Vagina (tissue), 2 donors: ENCODE results near the gene MPP2. TPM values are rescaled to one million over a fixed set of nuclear protein-coding genes. Genes with fewer than 3 reads are reported as not detected.
A peak's percentile ranks its signal among the peaks of the same experiment; 100 is the strongest.

Experiments
- DNase-seq, 2 donors: peaks; one replicate each; pipeline ENCODE4 v3.0.0-alpha.2; 2017; ENCODE audit errors: extremely low spot score in 2 of 2
- H3K27ac ChIP-seq: fragments of 200-600 bp; sonication (generic); one replicate; pipeline ENCODE4 v1.5.1; 2019
- H3K27me3 ChIP-seq: fragments of 200-600 bp; sonication (generic); one replicate; pipeline ENCODE4 v1.5.1; 2019
- H3K36me3 ChIP-seq, 2 donors: fragments of 200-600 bp; sonication (generic); one replicate each; pipeline ENCODE4 v1.5.1; 2017 to 2019
- H3K4me1 ChIP-seq: fragments of 200-600 bp; sonication (generic); one replicate; pipeline ENCODE4 v1.5.1; 2019
- H3K4me3 ChIP-seq, 2 donors: fragments of 200-600 bp; sonication (generic); 1 replicate in 1 of 2; 2 replicates in 1 of 2; pipeline ENCODE4 v1.5.1; 2016 to 2019
- H3K9me3 ChIP-seq: fragments of 200-600 bp; sonication (generic); one replicate; pipeline ENCODE4 v1.5.1; 2019
- POLR2A ChIP-seq, 2 donors: fragments of 450-650 bp; IDR thresholded peaks; one replicate each; pipeline ENCODE4 v1.6.1; 2017; ENCODE audit warnings: antibody characterized with exemption in 2 of 2, mild to moderate bottlenecking in 2 of 2, moderate library complexity in 2 of 2
- POLR2AphosphoS5 ChIP-seq, 2 donors: sonication (generic); formaldehyde crosslinking; IDR thresholded peaks; one replicate each; pipeline ENCODE4 v1.9.0; 2017; ENCODE audit warnings: antibody characterized with exemption in 2 of 2, mild to moderate bottlenecking in 2 of 2, low read depth in 1 of 2; ENCODE audit not compliant: insufficient read depth in 1 of 2
- intact Hi-C: fragments of 100-400 bp; cut with DNase I; formaldehyde crosslinking; loops from one replicate; pipeline ENCODE4 v1.15.1; 2023
- total RNA-seq: library from RNA; depleted of rRNA; stranded (reverse); fragments of >200 nt; gene quantifications from one replicate; pipeline ENCODE4 v1.2.3, GENCODE V29; 2016
- TF ChIP-seq, protein P1 (sequence below), 3 experiments: fragments of 450-650 bp in 2 of 3; fragments of 200-600 bp in 1 of 3; sonication (generic) in 1 of 3; IDR thresholded peaks; one replicate each; pipeline ENCODE4 v1.5.1; 2017 to 2019; ENCODE audit warnings: antibody characterized with exemption in 3 of 3, mild to moderate bottlenecking in 2 of 3, moderate library complexity in 2 of 3

The MPP2 gene
- total RNA-seq, 1 donor from 2014 or later, result 7.6 TPM

DNA sequence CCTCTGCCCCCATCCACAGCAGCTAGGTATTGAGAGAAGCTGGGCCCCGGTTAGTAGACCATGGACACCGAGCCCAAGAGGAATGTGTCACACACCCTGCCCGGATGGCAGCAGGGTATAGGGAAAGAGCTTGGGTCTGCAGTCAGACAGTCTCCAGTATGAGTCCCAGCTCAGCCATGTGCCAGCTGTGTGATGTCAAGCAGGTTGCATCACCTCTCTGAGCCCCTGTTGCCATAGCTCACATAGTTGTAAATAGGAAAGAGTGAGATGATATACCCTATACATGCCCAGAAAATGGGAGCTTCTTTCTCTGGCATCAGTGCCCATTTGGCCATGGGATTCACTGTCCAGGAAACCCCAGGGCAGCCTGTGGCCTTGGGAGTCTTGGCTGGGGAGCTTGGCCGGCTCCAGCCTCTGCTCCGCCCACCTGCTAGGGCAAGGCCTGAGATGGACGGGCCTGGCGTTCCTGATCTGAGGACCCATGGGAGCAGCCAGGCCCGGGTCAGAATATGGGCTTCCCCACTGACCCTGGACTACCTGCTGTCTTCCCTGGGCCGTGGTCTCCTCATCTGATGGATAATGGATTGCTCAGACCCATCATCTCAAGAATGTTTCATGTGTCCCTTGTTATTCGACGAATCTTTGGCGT, 47.1 kb downstream of the MPP2 start:
- DNase-seq, result no peak
- intact Hi-C loops, result no loop called here
- peaks cover 17% of the 10 kb centered on the region for H3K4me1 ChIP-seq
- H3K36me3 ChIP-seq, result no peaks in the 10 kb centered on the region
- H3K9me3 ChIP-seq, result no peaks in the 10 kb centered on the region
- H3K27ac ChIP-seq, result peak overlapping the region; percentile 18
- H3K4me3 ChIP-seq, result no peak overlapping the region
- TF ChIP-seq, protein P1, sequence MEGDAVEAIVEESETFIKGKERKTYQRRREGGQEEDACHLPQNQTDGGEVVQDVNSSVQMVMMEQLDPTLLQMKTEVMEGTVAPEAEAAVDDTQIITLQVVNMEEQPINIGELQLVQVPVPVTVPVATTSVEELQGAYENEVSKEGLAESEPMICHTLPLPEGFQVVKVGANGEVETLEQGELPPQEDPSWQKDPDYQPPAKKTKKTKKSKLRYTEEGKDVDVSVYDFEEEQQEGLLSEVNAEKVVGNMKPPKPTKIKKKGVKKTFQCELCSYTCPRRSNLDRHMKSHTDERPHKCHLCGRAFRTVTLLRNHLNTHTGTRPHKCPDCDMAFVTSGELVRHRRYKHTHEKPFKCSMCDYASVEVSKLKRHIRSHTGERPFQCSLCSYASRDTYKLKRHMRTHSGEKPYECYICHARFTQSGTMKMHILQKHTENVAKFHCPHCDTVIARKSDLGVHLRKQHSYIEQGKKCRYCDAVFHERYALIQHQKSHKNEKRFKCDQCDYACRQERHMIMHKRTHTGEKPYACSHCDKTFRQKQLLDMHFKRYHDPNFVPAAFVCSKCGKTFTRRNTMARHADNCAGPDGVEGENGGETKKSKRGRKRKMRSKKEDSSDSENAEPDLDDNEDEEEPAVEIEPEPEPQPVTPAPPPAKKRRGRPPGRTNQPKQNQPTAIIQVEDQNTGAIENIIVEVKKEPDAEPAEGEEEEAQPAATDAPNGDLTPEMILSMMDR (IDR thresholded peaks at IDR 0.05), result no peak
- TF ChIP-seq POLR2A (IDR thresholded peaks at IDR 0.05) (no peak), POLR2AphosphoS5 (IDR thresholded peaks at IDR 0.05; ENCODE audit: insufficient read depth in 1 of 2, low read depth in 1 of 2) (no peak)
- H3K27me3 ChIP-seq, result no peaks in the 10 kb centered on the region

DNA sequence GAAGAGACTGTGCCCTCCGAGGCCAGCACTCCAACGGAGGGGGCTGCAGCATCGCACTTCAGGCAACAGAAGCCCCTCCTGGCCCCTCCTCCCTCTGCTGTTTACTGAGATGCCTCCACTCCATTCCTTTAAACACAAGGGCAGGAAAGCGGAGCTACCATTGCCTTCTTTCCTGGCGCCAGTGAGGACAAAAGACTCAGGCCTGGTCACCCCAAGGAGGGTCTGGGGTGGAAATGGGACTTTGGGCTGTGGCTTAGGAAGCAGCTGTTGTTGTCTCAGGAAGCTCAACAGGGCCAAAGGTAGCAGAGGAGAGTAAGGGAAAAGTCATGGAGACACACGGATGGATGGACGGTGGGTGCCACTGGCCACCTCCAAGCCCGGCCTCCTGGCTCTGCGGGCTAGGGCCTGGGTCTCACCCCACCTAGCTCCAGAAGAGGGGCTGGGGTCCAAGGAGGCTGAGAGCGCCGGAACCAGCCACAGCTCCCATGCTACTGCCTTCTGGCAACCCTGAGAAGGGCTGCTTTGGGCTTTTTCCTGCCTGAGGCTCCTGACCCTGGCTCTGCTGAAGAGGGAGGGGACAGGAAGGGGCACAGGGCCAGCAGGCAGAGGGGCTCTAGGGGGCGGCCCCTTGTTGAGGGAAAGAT, 49.3 kb downstream of the MPP2 start:
- intact Hi-C loops, result no loop called here
- TF ChIP-seq POLR2A (IDR thresholded peaks at IDR 0.05), result no peak
- TF ChIP-seq, protein P1 (IDR thresholded peaks at IDR 0.05), result no peak
- no peak for TF ChIP-seq POLR2AphosphoS5 (IDR thresholded peaks at IDR 0.05; ENCODE audit: insufficient read depth in 1 of 2, low read depth in 1 of 2)

DNA sequence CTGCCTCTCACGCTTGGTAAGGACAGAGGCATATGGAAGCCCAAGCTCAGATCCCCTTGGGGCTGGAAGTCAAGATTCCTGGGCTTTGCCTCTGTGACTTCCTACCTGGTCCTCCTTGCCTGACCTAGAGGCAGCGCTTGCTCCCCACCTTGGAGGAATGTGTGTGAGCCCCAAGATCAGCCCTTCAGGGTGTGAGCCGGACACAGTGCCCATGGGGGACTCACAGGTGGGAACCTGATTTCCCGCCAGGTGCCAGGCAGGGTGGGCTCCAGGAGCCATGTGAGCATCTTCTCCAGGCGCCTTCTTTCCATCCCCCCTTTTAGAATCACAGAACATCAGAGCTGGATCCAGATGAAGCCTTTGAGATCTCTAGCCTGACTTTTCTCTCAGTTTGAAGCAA, 50.2 kb downstream of the MPP2 start:
- Histone ChIP-seq H3K27ac (no peak overlapping the region), H3K27me3 (no peaks in the 10 kb centered on the region), H3K36me3 (no peaks in the 10 kb centered on the region), H3K4me3 (no peak overlapping the region), H3K9me3 (no peaks in the 10 kb centered on the region), H3K4me1 (peaks cover 17% of the 10 kb centered on the region)
- DNase-seq, result no peak
- intact Hi-C loops, result no loop called here
- TF ChIP-seq, protein P1 (IDR thresholded peaks at IDR 0.05), result no peak
- TF ChIP-seq POLR2A (IDR thresholded peaks at IDR 0.05), result no peak

More for the DNA sequence above, 49.3 kb downstream of the MPP2 start:
- H3K27ac ChIP-seq, result no peak overlapping the region
- H3K4me1 ChIP-seq, result peaks cover 17% of the 10 kb centered on the region
- H3K27me3 ChIP-seq, result no peaks in the 10 kb centered on the region
- no peak overlapping the region for H3K4me3 ChIP-seq
- no peaks in the 10 kb centered on the region for H3K9me3 ChIP-seq
- DNase-seq, result no peak
- H3K36me3 ChIP-seq, result no peaks in the 10 kb centered on the region

DNA sequence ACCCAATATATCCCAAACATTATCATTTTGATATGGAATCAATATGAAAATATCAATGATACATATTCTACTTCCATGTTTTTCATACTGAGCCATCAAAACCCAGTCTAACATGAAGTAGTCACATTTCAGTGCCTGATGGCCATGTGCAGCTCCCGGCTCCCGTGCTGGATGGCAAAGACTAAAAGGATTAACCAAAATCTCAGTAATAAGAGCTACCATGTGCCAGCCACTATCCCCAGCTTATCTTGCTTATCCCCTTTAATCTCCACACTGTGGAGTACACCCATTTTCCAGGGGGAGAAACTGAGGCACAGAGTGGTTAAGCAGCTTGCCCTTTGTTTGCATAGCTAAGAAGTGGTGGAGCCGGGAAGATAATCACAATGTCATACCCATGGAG, 51.2 kb downstream of the MPP2 start:
- DNase-seq, result no peak
- Histone ChIP-seq H3K4me1 (peaks cover 11% of the 10 kb centered on the region), H3K36me3 (no peaks in the 10 kb centered on the region), H3K27me3 (no peaks in the 10 kb centered on the region), H3K9me3 (no peaks in the 10 kb centered on the region), H3K4me3 (no peak overlapping the region), H3K27ac (no peak overlapping the region)
- TF ChIP-seq POLR2AphosphoS5 (IDR thresholded peaks at IDR 0.05; ENCODE audit: insufficient read depth in 1 of 2, low read depth in 1 of 2) (no peak), POLR2A (IDR thresholded peaks at IDR 0.05) (no peak)
- intact Hi-C loops, result no loop called here

DNA sequence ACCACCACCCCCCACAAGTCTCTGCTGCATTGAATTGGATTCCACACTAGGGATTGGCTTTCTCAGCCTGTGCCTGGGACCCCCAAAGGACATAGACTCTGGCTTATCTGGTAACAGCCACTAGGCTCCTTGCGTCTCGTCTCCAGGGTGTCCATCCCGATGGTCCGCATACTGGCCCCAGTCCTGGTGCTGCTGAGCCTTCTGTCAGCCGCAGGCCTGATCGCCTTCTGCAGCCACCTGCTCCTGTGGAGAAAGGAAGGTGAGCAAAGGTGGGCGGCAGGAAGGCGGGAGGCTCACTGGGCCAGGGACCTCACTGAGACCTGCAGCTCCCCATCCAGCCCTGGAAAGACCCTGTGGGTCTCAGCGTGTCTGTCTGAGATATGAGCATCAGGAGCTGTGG, 52.3 kb downstream of the MPP2 start:
- no peak for TF ChIP-seq POLR2AphosphoS5 (IDR thresholded peaks at IDR 0.05; ENCODE audit: insufficient read depth in 1 of 2, low read depth in 1 of 2)
- Histone ChIP-seq H3K27ac (no peak overlapping the region), H3K4me3 (no peak overlapping the region), H3K4me1 (peaks cover under 1% of the 10 kb centered on the region), H3K27me3 (no peaks in the 10 kb centered on the region), H3K36me3 (no peaks in the 10 kb centered on the region), H3K9me3 (no peaks in the 10 kb centered on the region)
- DNase-seq, result no peak
- intact Hi-C loops, result no loop called here

DNA sequence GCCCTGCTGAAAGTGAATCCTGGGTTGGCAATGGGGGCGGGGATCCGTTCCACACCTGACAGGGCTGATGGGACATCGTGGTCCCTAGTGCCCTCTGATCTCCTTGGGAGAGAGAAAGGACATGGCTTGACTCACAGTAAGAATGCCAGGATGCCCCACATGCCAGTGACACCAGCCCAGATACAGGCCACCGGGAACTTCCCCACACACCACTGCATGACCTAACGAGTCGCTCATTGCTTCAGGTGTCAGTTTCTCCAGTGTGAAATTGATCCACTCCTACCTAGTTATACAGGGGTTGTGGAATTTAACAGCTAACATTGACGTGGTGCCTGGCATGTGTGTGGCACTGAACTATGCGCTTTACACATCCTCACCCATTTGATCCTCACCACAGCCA, 52.8 kb downstream of the MPP2 start:
- Histone ChIP-seq H3K27ac (no peak overlapping the region), H3K9me3 (no peaks in the 10 kb centered on the region), H3K4me3 (no peak overlapping the region), H3K27me3 (no peaks in the 10 kb centered on the region), H3K4me1 (no peaks in the 10 kb centered on the region), H3K36me3 (no peaks in the 10 kb centered on the region)
- TF ChIP-seq POLR2AphosphoS5 (IDR thresholded peaks at IDR 0.05; ENCODE audit: insufficient read depth in 1 of 2, low read depth in 1 of 2) (no peak), POLR2A (IDR thresholded peaks at IDR 0.05) (no peak)
- TF ChIP-seq, protein P1 (IDR thresholded peaks at IDR 0.05), result no peak
- no peak for DNase-seq
- intact Hi-C loops, result no loop called here
